Gastrocnemius medialis (tissue), 4 donors: ENCODE data around the gene CDKL2. TPM values are rescaled to one million over a fixed set of nuclear protein-coding genes. Genes with fewer than 3 reads are reported as not detected.

ENCODE experiments used
- ATAC-seq, 2 donors: fragments of 150-250 bp; one replicate each; pipeline ENCODE4 v1.9.1; 2016
- DNase-seq, 2 donors: peaks; one replicate each; pipeline ENCODE4 v3.0.0-alpha.2; 2019
- H3K27ac ChIP-seq, 4 donors: fragments of 200-600 bp; sonication (generic); 1 replicate in 1 of 4; 2 replicates in 3 of 4; pipeline ENCODE4 v1.5.1; 2016 to 2018; ENCODE audit warnings: mild to moderate bottlenecking in 2 of 4, moderate library complexity in 1 of 4
- H3K27me3 ChIP-seq, 3 donors: fragments of 200-600 bp; sonication (generic) in 2 of 3; 1 replicate in 1 of 3; 2 replicates in 2 of 3; pipeline versions ENCODE4 v1.5.1 to v1.6.0; 2016 to 2019; ENCODE audit warnings: mild to moderate bottlenecking in 1 of 3, moderate library complexity in 1 of 3
- H3K36me3 ChIP-seq, 2 donors: fragments of 200-600 bp; sonication (generic) in 1 of 2; one replicate each; pipeline ENCODE4 v1.5.1; 2017 to 2018
- H3K4me1 ChIP-seq, 2 donors: fragments of 200-600 bp; sonication (generic) in 1 of 2; one replicate each; pipeline ENCODE4 v1.5.1; 2016 to 2017; ENCODE audit warnings: mild to moderate bottlenecking in 2 of 2
- H3K4me3 ChIP-seq, 4 donors: fragments of 200-600 bp; sonication (generic) in 3 of 4; 1 replicate in 1 of 4; 2 replicates in 3 of 4; pipeline ENCODE4 v1.5.1; 2016 to 2019; ENCODE audit warnings: mild to moderate bottlenecking in 2 of 4
- H3K9me3 ChIP-seq, 3 donors: fragments of 200-600 bp; sonication (generic) in 2 of 3; 1 replicate in 1 of 3; 2 replicates in 2 of 3; pipeline ENCODE4 v1.5.1; 2016 to 2019
- POLR2A ChIP-seq, 2 donors: fragments of 450-650 bp; IDR thresholded peaks; one replicate each; pipeline ENCODE4 v1.6.1; 2017; ENCODE audit warnings: antibody characterized with exemption in 2 of 2, mild to moderate bottlenecking in 2 of 2, moderate library complexity in 2 of 2
- in situ Hi-C, 4 donors: fragments of 200-750 bp; cut with MboI; loops; one replicate each; pipeline versions ENCODE4 v1.15.0 to v1.8.0; 2017; ENCODE audit warnings: low sequenced_read_pairs in 4 of 4
- intact Hi-C: fragments of 100-400 bp; cut with DNase I; formaldehyde crosslinking; loops from one replicate; pipeline ENCODE4 v1.15.1; 2023; ENCODE audit warnings: low total_unique reads
- total RNA-seq, 4 donors: library from RNA; depleted of rRNA; stranded (reverse); fragments of >200 nt; gene quantifications; one replicate each; pipeline versions ENCODE4 v1.1.0 to v1.2.3, GENCODE V29; 2016
- TF ChIP-seq, protein P1 (sequence below), 5 experiments: fragments of 450-650 bp in 3 of 5; fragments of 200-600 bp in 2 of 5; sonication (generic) in 2 of 5; IDR thresholded peaks in 4 of 5; conservative IDR thresholded peaks in 1 of 5; 1 replicate in 4 of 5; 2 replicates in 1 of 5; pipeline ENCODE4 v1.5.1; 2016 to 2019; ENCODE audit warnings: antibody characterized with exemption in 5 of 5, mild to moderate bottlenecking in 3 of 5, moderate library complexity in 3 of 5

Gene CDKL2
- total RNA-seq, 4 donors from 2014 or later, result not detected

DNA sequence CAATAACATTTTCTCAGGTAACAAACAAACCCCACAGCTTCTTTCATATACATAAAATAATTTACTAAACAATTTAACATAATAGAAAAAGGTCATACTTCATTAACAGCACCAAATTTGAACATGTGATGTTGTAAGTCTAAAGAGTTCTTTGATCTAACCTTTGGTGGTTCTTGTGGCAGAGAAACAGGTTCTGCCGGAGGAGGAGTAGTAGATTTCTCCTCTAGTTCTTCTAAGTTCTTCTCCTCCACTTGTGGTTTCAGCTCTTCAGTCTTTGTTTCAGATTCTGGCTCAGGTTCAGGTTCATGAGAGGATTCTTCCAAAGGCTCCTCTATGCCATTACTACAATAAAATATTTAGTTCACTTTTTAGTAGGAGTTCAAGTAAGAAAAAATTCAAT is 24.6 kb upstream of the CDKL2 start:
- Histone ChIP-seq H3K4me3 (no peak overlapping the region), H3K27me3 (no peaks in the 10 kb centered on the region), H3K4me1 (no peaks in the 10 kb centered on the region), H3K27ac (no peak overlapping the region), H3K36me3 (peaks cover 0 to 82% of the 10 kb centered on the region in 2 donors), H3K9me3 (no peaks in the 10 kb centered on the region)
- no peak for TF ChIP-seq POLR2A (IDR thresholded peaks at IDR 0.05)
- TF ChIP-seq, protein P1, sequence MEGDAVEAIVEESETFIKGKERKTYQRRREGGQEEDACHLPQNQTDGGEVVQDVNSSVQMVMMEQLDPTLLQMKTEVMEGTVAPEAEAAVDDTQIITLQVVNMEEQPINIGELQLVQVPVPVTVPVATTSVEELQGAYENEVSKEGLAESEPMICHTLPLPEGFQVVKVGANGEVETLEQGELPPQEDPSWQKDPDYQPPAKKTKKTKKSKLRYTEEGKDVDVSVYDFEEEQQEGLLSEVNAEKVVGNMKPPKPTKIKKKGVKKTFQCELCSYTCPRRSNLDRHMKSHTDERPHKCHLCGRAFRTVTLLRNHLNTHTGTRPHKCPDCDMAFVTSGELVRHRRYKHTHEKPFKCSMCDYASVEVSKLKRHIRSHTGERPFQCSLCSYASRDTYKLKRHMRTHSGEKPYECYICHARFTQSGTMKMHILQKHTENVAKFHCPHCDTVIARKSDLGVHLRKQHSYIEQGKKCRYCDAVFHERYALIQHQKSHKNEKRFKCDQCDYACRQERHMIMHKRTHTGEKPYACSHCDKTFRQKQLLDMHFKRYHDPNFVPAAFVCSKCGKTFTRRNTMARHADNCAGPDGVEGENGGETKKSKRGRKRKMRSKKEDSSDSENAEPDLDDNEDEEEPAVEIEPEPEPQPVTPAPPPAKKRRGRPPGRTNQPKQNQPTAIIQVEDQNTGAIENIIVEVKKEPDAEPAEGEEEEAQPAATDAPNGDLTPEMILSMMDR (IDR thresholded peaks at IDR 0.05 in 4 of 5, conservative IDR thresholded peaks at IDR 0.05 in 1 of 5), result no peak
- intact Hi-C loops, result loop anchor here (2.0 to 10.0 kb wide), 2 partner anchors 70 to 130 kb away; partner anchors contain the start of gene USO1
- in situ Hi-C loops, result loop anchor here in 1 of 4 donors (25.0 kb wide), 1 partner anchor 107 kb away; no protein-coding TSS in a partner anchor
- ATAC-seq (no peak), DNase-seq (no peak)

DNA sequence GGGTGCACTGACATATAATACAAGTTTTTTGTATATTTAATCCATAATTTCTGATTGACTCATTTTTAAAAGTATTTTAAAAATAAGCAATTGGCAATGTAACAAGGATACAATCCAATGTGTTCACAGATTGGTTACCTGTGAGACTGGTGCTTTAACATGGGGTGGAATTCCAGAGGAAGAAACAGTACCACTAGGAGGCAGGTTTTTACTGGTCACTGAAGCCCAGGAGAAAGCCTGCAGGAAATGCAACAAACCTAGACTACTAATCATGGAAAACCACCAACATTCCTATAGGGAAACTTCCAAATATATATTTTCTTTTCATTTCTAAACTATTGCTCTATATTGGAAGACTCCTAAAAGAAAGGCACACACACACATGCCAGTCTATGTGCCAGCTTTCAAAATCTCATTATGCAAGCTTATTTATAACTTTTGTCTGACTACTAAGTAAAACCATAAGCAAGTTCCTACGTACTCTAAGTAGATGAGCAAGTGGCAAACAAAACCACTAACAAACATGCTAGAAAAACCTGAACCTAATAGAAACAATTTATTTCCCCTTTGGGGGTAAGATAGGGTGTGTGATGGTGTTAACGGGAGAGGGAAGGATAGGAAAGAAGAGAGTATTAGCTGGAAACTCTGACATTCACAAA is 23.6 kb upstream of the CDKL2 start:
- H3K9me3 ChIP-seq, result no peaks in the 10 kb centered on the region
- no peaks in the 10 kb centered on the region for H3K4me1 ChIP-seq
- DNase-seq (no peak), ATAC-seq (peak in 1 of 2 donors; percentile 68)
- H3K27ac ChIP-seq, result peak overlapping the region in 2 of 4 donors; percentile 18 to 24
- intact Hi-C loops (loop anchor here (2.0 to 10.0 kb wide), 2 partner anchors 71 to 131 kb away; partner anchors contain the start of gene USO1), in situ Hi-C loops (loop anchor here in 1 of 4 donors (25.0 kb wide), 1 partner anchor 108 kb away; no protein-coding TSS in a partner anchor)
- H3K4me3 ChIP-seq, result no peak overlapping the region
- no peak for TF ChIP-seq POLR2A (IDR thresholded peaks at IDR 0.05)
- TF ChIP-seq, protein P1 (IDR thresholded peaks at IDR 0.05 in 4 of 5, conservative IDR thresholded peaks at IDR 0.05 in 1 of 5), result peak in 4 of 5 experiments; percentile 22 to 56 (median 46)
- H3K27me3 ChIP-seq, result no peaks in the 10 kb centered on the region
- H3K36me3 ChIP-seq, result peaks cover 0 to 86% of the 10 kb centered on the region in 2 donors

DNA sequence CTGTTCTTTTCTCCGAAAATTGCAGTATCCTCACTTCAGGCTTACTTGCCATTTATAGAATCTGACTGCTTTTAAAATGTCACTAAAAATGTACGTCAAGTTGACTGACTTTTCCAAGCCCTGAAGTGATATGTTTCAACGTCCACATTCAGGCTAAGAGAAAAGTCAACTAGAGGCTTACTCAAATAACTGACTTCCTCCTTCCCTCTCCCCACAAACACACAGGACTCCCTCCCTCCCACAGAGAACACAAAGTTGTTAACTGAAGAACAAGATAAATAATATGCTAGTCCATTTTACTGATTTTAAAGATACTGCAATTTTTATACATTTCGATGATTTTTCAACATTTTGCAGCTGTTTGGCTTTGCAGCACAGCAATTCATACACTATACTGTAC is 13.8 kb upstream of the CDKL2 start:
- intact Hi-C loops (no loop called here), in situ Hi-C loops (no loop called here)
- ATAC-seq (no peak), DNase-seq (no peak)
- no peaks in the 10 kb centered on the region for H3K9me3 ChIP-seq
- H3K36me3 ChIP-seq, result peaks cover 0 to 59% of the 10 kb centered on the region in 2 donors
- TF ChIP-seq, protein P1 (IDR thresholded peaks at IDR 0.05 in 4 of 5, conservative IDR thresholded peaks at IDR 0.05 in 1 of 5), result no peak
- no peak for TF ChIP-seq POLR2A (IDR thresholded peaks at IDR 0.05)
- H3K27ac ChIP-seq, result no peak overlapping the region
- H3K4me3 ChIP-seq, result no peak overlapping the region
- no peaks in the 10 kb centered on the region for H3K27me3 ChIP-seq
- no peaks in the 10 kb centered on the region for H3K4me1 ChIP-seq

DNA sequence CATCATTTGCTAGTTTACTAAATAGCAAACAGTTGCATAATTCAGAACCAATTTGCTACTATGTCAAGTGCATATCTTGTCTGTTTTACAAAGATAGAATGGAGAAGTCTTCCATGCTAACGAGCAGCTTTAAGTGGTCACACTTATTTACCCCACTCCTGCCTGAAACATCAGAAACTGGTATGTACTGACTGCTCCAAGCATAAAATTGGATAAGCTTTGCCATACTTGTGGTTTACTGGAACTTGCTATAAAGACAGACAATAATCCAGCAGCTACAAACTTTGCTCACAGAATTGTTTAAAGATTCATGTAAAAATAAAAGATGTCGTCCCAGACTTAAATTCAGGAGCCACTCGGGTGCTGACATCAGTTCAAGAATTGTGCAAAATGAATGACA is 13.3 kb upstream of the CDKL2 start:
- no peak overlapping the region for H3K27ac ChIP-seq
- TF ChIP-seq, protein P1 (IDR thresholded peaks at IDR 0.05 in 4 of 5, conservative IDR thresholded peaks at IDR 0.05 in 1 of 5), result no peak
- TF ChIP-seq POLR2A (IDR thresholded peaks at IDR 0.05), result no peak
- no peak overlapping the region for H3K4me3 ChIP-seq
- H3K27me3 ChIP-seq, result no peaks in the 10 kb centered on the region
- intact Hi-C loops (no loop called here), in situ Hi-C loops (no loop called here)
- H3K36me3 ChIP-seq, result peaks cover 0 to 56% of the 10 kb centered on the region in 2 donors
- H3K9me3 ChIP-seq, result no peaks in the 10 kb centered on the region
- ATAC-seq (no peak), DNase-seq (no peak)
- H3K4me1 ChIP-seq, result no peaks in the 10 kb centered on the region
